Head of caudate nucleus (tissue), 42 donors: ENCODE data around the gene KAZN.
A peak's percentile ranks its signal among the peaks of the same experiment; 100 is the strongest.

Source experiments
- DNase-seq, 42 donors: peaks; one replicate each; pipeline versions ENCODE4 v3.0.0 to v3.0.0-alpha.2; 2020 to 2021; ENCODE audit warnings: mixed read lengths in 7 of 42
- intact Hi-C: fragments of 100-400 bp; cut with DNase I; formaldehyde crosslinking; loops from one replicate; pipeline ENCODE4 v1.15.0; 2022

The KAZN gene

DNA sequence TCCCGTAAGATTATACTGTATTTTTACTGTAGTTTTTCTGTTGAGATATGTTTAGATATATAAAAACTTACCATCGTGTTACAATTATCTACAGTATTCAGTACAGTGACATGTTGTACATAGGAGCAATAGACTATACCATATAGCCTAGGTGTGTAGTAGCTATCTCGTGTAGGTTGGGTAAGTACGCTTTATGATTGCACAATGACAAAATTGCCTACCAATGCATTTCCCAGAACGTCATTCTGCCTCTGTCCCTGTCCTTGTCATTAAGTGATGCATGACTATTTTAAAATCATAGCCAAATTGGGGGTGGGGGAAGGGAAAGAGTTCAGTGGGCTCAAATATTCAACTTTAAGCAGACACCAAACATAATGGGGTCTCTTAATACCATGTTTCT lies 321.3 kb downstream of the KAZN start:
- intact Hi-C loops, result loop anchor here (5.0 kb wide), 1 partner anchor 108 kb away; no protein-coding TSS in a partner anchor

DNA sequence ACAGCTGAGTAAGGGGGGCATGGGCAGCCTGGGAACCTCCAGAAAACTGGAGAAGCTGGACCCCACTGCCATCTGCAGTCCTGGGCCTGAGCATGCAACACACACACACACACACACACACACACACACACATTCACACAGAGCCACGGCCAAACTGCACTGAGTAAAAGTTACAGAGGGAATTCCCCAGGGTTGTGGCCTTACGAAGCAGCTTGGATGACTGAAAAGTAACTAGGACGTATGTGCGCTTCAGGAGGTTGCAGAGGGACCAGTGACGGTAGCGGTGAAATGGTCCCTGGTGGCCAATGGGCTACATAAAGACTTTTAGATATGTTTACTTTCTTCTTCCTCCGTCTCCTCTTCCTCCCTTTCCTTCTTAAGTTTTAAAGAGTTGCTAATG lies 322.6 kb downstream of the KAZN start:
- intact Hi-C loops, result loop anchor here (5.0 kb wide), 1 partner anchor 106 kb away; no protein-coding TSS in a partner anchor

More for the DNA sequence above, 321.3 kb downstream of the KAZN start:
- DNase-seq, result no peak

DNA sequence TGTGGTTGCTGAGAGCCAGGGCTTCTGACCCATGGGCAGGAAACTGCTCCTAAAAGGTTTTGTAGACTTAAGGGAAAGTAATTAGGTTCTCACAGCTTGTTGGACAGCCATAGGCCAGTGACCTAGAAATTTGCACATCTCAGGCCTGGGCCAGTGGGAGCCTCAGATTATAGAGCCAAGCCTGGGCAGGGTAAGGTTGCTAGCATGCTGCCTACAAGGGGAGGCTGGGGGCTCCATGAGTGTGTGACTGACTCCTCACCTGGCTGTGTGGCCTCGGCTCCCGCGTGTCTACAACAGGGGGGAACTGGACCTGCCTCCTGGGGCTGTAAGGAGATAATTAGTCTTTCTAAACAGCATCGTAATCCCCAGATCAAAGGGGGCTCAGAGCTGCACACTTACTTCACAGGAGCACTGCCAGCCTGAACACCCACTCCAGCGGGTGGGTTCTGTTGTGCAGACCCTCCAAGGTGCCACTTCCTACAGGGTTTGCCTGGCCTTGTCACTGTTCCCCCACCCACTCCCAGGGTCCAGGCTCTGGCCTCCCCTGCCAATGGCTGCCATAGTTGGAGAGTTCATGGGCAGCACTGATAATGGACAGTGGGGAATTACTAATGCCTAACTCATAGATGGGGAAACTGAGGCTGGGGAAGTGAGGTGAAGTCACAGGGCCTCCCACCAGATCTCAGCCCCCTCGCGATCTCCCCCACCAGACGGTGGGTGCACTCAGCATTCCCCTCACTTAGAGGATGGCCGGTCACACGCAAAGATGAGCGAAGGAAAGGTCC lies 324.6 kb downstream of the KAZN start:
- DNase-seq, result no peak
- intact Hi-C loops, result loop anchor here (5.0 kb wide), 1 partner anchor 104 kb away; no protein-coding TSS in a partner anchor

More for the DNA sequence above, 322.6 kb downstream of the KAZN start:
- no peak for DNase-seq

DNA sequence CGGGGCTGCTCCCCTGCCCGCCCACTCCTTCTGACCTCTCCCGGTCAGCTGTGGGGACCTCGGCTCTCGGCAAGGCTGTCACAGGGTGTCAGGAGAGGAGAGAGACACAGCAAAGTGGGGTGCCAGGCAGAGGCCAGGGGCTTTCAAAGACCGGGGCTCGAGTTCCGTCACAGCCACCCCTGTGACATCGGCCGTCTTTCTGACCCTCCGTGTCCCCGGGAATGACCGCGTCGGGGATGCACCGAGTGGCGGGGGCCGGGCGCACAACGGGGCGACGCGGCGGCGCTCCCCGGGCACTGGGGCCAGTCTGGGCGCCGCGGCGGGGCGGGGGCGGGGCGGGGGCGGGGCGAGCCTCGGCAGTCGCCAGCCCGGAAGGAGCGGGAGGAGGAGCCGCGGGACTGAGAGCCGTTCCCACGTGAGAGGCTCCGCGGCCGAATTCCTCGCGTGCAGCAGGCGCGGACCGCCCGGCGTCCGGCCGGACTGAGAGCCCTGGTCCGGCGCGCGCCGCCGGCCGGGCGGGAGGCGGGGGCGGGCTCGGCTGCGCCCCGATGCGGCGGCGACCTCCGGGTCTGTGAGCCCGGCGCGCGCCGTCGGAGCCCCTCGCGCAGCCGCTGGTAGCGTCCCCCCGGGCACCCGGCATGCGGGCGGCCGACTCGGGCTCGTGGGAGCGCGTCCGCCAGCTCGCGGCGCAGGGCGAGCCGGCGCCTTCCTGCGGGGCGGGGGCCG lies 325.4 kb downstream of the KAZN start:
- intact Hi-C loops, result loop anchor here (5.0 kb wide), 1 partner anchor 103 kb away; no protein-coding TSS in a partner anchor

GRCh38 chr1:14924455-14925331 lies 326.2 kb downstream of the KAZN start:
- intact Hi-C loops, result loop anchor here (5.0 kb wide), 1 partner anchor 103 kb away; no protein-coding TSS in a partner anchor
- peak in 41 of 42 donors; percentile 41 to 90 (median 77) for DNase-seq

More for the DNA sequence above, 325.4 kb downstream of the KAZN start:
- DNase-seq, result peak in 40 of 42 donors; percentile 47 to 88 (median 70)

DNA sequence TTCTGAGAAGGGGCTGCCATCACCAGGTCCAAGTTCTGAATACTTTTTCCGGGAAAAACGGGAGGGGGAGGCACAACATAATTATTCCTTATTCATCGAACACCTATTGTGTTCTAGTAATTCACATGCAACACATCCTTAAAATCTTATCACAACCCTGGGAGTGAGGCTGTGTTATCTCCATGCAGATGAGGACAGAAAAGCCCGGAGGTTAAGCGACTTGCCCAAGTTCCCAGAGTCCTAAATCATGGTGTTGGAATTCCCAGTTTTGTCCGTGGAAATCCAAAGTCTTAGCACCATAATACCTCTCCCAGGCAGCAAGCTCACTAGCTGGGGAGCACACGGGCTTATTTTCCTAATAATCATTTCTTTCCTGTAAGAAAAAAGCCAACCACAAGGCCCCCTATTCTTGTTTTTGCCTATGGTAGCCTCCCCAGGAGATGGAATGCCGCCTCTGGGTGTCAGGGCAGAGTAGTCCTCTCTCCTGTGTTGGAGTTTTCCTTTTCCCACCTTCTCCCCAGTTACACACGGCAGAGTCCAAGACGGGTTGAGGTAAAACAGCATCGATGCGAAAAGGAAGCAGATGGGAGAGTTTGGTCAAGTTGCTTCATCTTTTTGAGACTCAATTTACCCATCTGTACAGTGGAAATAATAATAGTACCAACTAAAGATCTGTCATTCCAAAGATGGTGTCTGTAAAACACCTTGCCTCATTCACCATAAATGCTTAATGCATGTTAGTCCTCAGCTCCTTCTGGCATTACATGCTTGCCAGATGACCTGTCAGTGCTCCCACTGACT lies 327.1 kb downstream of the KAZN start:
- DNase-seq, result no peak
- intact Hi-C loops, result no loop called here

DNA sequence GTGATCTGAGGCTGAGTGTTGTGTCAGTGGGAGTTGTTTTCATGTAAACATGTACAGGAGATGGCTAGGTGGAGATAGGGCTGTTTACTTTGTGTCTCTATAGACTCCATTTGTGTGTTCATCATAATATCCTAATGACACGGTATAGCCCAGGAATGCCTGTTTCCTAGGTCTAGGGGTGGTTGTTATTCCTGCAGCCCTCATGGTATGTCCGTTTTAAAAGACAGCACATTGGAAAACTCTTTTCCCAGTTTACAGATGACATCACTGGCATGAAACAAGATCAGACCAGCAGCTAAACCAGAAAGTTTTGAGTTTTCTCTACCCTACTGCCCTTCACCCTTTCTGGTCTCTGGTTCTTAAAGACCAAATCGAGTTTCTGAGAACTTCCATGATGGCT lies 327.7 kb downstream of the KAZN start:
- intact Hi-C loops, result no loop called here
- no peak for DNase-seq

- DNase-seq, result no peak
- intact Hi-C loops, result no loop called here
These were observed 328.5 kb downstream of the KAZN start for GRCh38 chr1:14926818-14927575.

DNA sequence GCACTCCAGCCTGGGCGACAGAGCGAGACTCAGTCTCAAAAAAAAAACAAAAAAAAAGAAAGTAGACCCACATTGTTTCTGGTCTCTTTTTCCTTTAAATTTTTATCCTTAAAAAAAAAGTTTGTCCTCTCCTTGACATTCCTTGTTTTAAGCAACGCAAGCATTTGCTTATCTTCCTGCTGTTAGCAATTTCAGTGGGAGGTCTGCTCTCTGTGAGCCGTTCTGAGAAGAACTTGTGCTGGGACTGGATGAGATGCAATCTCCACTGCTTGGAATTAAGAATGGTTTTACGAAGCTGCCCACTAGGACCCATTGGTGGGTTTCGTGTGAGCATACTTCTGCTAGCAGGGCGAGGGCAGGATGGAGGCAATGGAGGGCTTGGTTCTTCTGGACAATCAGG lies 329.9 kb downstream of the KAZN start:
- DNase-seq, result no peak
- intact Hi-C loops, result no loop called here

GRCh38 chr1:14928886-14929546 lies 330.5 kb downstream of the KAZN start:
- no peak for DNase-seq
- intact Hi-C loops, result no loop called here

- no peak for DNase-seq
- intact Hi-C loops, result no loop called here
These were observed 331.2 kb downstream of the KAZN start for GRCh38 chr1:14929547-14930246.

- intact Hi-C loops, result no loop called here
- peak in 2 of 42 donors; percentile 41 to 47 for DNase-seq
These were observed 331.9 kb downstream of the KAZN start for GRCh38 chr1:14930247-14930965.

GRCh38 chr1:14932034-14932638 lies 333.7 kb downstream of the KAZN start:
- intact Hi-C loops, result no loop called here
- DNase-seq, result no peak

DNA sequence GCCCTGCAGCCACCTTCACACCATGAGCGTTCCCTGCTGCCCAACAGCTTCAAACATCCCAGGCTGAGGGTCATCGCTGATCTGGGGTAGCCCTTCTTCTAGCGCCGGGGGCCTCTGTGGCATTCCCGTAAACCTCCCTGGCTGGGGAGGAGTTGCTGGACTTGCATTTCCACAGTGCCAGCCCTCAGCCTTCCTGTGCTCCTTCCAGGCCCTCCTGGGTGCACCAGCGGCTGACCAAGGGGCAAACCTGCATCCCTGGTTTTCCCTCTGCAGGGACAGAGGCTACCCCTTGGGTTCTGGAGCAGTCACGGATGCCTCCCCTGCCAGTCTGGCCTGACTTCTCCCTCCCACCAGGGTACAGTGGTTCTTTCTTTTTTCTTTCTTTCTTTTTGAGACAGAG lies 336.4 kb downstream of the KAZN start:
- intact Hi-C loops, result no loop called here
- DNase-seq, result no peak

DNA sequence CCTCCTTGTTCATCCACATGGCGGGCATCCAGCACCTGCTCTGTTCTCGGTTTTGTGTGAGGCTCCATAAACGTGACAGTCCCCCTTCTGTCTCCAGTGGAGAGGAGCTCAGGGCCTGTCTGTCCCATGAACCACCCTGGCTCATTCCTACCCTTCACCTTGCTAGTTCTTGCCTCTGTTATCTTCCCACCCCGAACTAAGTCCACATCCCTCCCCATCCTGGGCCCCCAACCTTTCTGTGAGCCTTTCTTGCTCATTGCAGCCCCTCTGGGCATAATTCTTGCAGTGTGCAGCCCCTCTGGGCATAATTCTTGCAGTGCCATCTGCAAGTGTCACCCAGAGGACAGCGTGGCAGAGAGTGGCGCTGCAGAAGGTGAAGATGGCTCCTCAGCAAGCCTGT lies 338.3 kb downstream of the KAZN start:
- DNase-seq, result no peak
- intact Hi-C loops, result no loop called here
